Measurements from ENCODE around the gene CIPC. TPM values are rescaled to one million over a fixed set of nuclear protein-coding genes. Genes with fewer than 3 reads are reported as not detected.

Gene CIPC
- total and polyA plus RNA-seq, 9 of the 15 experiments (the other 6 are each of a cell fraction or from before 2014, with no cell fraction given): 5.0 to 16.9 (median 10.7) TPM

GRCh38 chr14:77084985-77085384 is 13.1 kb upstream of the CIPC start:
- BruUV-seq (replicated peaks): no TSS peak
- no peak for FAIRE-seq

More at GRCh38 chr14:77084985-77085384, 13.1 kb upstream of the CIPC start:
- in situ Hi-C loops (cut with MboI) (no loop called here), intact Hi-C loops (cut with micrococcal nuclease) (no loop called here)
- CTCF ChIA-PET (ENCODE audit: low intra/inter-chr PET ratio): no interaction called here
- Histone ChIP-seq H3K9ac (ENCODE audit: insufficient read depth in 1 of 2, low read depth in 2 of 2, low read length in 2 of 2) (no peak overlapping the region), H3K27me3 (ENCODE audit: control insufficient read depth in 2 of 2, insufficient read depth in 2 of 2, low read length in 2 of 2) (peaks cover 7 to 10% of the 10 kb centered on the region in 2 experiments; a peak in 3 of 5 replicates), H3K27ac (ENCODE audit: extremely low read depth, low read depth, low read length) (no peak overlapping the region), H2AFZ (ENCODE audit: low read depth, low read length) (no peak overlapping the region), H3K4me2 (ENCODE audit: insufficient read depth, low read length) (no peak overlapping the region), H4K20me1 (replicated peaks; ENCODE audit: control insufficient read depth, insufficient read depth, low read length) (no peaks in the 10 kb centered on the region), H3K79me2 (ENCODE audit: control insufficient read depth, insufficient read depth, low read length) (no peaks in the 10 kb centered on the region), H3K4me1 (replicated peaks in 1 of 2; ENCODE audit: control insufficient read depth in 2 of 2, insufficient read depth in 2 of 2, low read length in 2 of 2) (peaks cover 0 to 13% of the 10 kb centered on the region in 2 experiments; a peak in 3 of 5 replicates), H3K9me1 (ENCODE audit: control insufficient read depth, insufficient read depth, low read length) (no peaks in the 10 kb centered on the region), H3K36me3 (ENCODE audit: control insufficient read depth, insufficient read depth, low read length) (no peaks in the 10 kb centered on the region), H3K4me3 (no peak overlapping the region), H3K9me3 (replicated peaks; ENCODE audit: control insufficient read depth, insufficient read depth, low read depth, low read length) (no peaks in the 10 kb centered on the region)
- TF ChIP-seq, protein P1, sequence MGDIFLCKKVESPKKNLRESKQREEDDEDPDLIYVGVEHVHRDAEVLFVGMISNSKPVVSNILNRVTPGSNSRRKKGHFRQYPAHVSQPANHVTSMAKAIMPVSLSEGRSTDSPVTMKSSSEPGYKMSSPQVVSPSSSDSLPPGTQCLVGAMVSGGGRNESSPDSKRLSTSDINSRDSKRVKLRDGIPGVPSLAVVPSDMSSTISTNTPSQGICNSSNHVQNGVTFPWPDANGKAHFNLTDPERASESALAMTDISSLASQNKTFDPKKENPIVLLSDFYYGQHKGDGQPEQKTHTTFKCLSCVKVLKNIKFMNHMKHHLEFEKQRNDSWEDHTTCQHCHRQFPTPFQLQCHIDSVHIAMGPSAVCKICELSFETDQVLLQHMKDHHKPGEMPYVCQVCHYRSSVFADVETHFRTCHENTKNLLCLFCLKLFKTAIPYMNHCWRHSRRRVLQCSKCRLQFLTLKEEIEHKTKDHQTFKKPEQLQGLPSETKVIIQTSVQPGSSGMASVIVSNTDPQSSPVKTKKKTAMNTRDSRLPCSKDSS (IDR thresholded peaks at IDR 0.05; ENCODE audit: low read depth, partially characterized antibody): no peak
- TF ChIP-seq PREB (CRISPR knock-in tag; IDR thresholded peaks at IDR 0.05): no peak
- no peak for TF ChIP-seq HBP1 (CRISPR knock-in tag; IDR thresholded peaks at IDR 0.05)
- TF ChIP-seq SRF (CRISPR knock-in tag; IDR thresholded peaks at IDR 0.05): no peak
- no peak for TF ChIP-seq TAL1 (IDR thresholded peaks at IDR 0.05)
- TF ChIP-seq, protein P2, sequence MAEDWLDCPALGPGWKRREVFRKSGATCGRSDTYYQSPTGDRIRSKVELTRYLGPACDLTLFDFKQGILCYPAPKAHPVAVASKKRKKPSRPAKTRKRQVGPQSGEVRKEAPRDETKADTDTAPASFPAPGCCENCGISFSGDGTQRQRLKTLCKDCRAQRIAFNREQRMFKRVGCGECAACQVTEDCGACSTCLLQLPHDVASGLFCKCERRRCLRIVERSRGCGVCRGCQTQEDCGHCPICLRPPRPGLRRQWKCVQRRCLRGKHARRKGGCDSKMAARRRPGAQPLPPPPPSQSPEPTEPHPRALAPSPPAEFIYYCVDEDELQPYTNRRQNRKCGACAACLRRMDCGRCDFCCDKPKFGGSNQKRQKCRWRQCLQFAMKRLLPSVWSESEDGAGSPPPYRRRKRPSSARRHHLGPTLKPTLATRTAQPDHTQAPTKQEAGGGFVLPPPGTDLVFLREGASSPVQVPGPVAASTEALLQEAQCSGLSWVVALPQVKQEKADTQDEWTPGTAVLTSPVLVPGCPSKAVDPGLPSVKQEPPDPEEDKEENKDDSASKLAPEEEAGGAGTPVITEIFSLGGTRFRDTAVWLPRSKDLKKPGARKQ (CRISPR knock-in tag; IDR thresholded peaks at IDR 0.05): no peak
- no peak for TF ChIP-seq ZNF232 (CRISPR knock-in tag; IDR thresholded peaks at IDR 0.05)
- TF ChIP-seq ZNF778 (CRISPR knock-in tag; IDR thresholded peaks at IDR 0.05): no peak
- no peak for TF ChIP-seq NFIX (CRISPR knock-in tag; IDR thresholded peaks at IDR 0.05; ENCODE audit: low read depth)
- 28% methylated on average over 5 of the region's 5 CpGs for WGBS (ENCODE audit: insufficient coverage, low coverage, missing lambda C conversion rate)
- ATAC-seq: no peak
- DNase-seq (ENCODE audit: extremely low read depth in 1 of 4, low spot score in 3 of 4): no peak
- POLR2A ChIA-PET: interaction anchor here (0.6 to 2.6 kb wide), 3 partner anchors 8 to 217 kb away, joined by 3 to 11 read pairs (median 8); partner anchors contain the start of gene CIPC
